T-helper 1 cell treated with Interleukin-12 subunit alpha and Interleukin-12 subunit beta and Interleukin-4 antibody, amounts not matched to agents 30 ng/mL and 1 ng/mL, for 36 hours (primary cell): Measurements from ENCODE around the gene PIPOX. TPM values are rescaled to one million over a fixed set of nuclear protein-coding genes. Genes with fewer than 3 reads are reported as not detected.

ENCODE experiments used
- intact Hi-C: fragments of 100-400 bp; cut with micrococcal nuclease; formaldehyde crosslinking; loops from one replicate; pipeline ENCODE4 v1.15.1; 2024
- total RNA-seq: library from RNA; stranded (reverse); gene quantifications from 2 replicates; pipeline ENCODE4 v1.2.3, GENCODE V29; 2022

Gene PIPOX, protein sequence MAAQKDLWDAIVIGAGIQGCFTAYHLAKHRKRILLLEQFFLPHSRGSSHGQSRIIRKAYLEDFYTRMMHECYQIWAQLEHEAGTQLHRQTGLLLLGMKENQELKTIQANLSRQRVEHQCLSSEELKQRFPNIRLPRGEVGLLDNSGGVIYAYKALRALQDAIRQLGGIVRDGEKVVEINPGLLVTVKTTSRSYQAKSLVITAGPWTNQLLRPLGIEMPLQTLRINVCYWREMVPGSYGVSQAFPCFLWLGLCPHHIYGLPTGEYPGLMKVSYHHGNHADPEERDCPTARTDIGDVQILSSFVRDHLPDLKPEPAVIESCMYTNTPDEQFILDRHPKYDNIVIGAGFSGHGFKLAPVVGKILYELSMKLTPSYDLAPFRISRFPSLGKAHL
- 2.0 and 2.2 TPM in 2 replicates for total RNA-seq

DNA sequence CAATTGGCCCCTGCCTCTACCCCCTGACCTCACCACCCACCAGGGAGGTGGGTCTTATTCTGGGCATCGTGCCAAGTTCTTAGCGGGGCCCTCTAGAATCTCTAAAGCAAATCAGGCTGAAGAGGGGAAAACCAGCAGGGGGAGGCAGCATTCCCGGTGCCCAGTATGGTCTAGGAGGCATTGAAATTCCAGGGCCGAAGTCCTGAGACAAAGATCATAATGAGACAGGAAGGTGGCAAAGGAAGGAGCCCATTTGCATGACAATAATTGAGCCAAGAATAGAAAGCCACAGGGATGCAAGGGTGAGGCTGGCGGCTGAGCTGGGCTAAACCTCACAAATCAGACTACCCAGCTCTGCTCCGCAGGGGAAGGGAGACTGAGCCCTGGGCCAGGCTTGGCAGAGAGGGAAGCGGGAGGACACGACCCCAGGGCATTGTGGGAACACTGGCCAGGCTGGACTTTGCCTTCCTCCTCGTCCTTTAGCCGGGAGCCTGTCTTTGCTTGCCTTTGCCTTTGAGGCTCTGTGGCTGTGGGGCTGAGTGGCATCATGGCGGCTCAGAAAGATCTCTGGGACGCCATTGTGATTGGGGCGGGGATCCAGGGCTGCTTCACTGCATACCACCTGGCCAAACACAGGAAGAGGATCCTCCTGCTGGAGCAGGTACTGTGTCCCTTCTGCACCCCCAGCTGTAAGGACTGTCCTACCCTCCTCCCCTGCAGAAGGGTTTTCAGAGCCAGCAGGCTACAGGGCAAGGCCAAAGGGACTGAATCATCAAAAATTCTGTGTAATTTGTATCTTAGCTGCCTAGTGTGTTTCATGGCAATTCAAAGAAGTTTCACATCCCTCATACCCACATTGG lies at the start of gene PIPOX:
PIPOX (plus strand) TSS at position 463 of the 860 bp plus-strand sequence; CDS start at position 548, 85 bp downstream.
- intact Hi-C loops = no loop called here

DNA sequence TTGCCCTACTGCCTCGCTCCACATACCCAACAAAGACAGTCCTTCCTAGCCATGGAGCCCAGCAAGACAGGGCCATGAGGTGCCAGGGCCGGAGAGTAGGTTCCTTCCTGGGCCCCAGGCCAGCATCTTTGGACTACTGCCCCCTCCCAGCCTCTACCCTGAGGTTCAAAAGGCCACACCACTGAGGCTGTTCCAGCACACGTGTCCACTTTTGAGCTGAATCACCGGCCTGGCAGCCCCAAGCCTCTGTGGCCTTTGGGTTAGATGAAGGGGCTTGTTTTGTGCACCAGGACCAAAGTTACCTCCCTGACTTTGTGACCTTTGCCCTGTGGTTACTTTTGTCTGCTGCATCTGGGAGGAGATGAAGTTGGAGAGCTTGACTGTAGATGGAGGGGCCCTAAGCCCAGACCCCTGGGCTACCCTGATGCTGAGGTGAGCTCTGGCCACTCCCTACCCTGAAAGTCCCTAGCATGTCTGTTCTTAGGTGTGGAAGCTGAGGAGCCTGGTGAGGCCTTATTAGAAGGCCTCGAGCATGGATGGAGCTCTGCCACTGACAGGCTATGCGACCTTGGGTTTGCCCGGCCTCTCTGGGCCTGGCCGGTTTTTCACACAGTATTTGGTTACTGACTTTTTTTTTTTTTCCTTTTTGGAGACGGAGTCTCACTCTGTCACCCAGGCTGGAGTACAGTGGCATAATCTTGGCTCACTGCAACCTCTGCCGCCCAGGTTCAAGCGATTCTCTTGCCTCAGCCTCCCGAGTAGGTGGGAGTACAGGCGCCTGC lies 49.1 kb upstream of the PIPOX start:
- intact Hi-C loops = no loop called here

DNA sequence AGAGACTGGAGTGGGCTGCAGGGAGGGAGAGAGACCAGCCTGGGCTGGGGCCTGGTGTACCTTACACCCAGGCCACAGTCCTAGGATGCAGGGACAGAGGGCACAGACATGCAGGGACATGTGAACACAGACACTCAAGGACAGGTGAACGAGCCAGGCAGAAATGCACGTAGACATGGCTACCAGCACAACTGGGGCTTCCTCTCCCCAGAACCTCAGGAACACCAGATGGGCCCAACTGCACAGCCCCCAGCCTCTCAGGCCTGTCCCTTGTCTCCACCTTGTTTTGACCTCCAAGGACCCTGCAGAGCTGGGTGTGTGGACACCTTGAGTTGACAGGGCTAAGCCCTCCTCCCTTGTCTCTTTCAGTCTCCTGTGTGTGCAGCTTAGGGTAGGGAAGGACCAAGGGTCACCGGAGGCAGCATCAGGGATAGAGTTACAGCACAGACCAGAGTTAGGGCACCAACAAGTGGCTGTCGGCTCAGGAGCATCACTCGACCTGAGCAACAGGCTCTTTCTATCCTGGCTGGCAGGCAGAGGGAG lies 46.3 kb upstream of the PIPOX start:
- intact Hi-C loops = no loop called here

DNA sequence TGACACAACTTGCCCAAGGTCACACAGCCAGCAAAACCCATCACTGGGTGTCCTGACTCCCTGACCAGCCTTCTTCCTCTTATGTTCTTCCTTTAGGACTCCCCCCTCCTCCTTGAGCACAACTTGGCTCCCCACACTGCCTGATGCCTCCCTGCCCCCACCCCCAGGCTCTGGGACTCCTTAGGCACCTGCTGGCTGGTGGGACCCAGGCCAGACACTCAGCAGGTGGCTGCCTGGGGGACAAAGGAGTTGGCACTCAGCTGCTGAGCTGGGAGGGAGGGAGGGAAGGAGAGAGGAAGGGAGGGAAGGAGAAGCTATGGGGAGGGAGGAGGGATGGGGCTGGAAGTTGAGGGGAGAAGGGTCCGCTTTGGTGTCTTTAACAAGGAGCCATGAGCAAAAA lies 45.1 kb upstream of the PIPOX start:
- intact Hi-C loops = no loop called here

DNA sequence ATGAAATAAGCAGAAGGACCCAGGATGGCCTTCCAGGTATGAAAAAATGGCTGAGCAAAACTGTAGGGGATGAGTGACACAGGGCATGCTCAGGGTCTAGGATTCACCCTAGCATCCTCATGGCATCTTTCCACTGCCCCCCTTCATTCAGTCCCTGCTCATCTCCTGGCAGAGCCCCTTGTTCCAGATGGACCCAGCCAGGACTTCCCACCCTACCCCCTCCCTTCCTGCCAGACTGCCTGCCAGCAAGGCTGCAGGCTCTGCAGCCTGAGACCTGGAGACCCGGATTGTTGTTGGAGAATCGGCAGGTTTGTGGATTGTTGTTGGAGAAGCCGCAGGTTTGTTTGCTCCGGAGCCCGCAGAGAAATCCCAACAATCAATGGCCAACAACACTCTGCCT lies 43.7 kb upstream of the PIPOX start:
- intact Hi-C loops = no loop called here

DNA sequence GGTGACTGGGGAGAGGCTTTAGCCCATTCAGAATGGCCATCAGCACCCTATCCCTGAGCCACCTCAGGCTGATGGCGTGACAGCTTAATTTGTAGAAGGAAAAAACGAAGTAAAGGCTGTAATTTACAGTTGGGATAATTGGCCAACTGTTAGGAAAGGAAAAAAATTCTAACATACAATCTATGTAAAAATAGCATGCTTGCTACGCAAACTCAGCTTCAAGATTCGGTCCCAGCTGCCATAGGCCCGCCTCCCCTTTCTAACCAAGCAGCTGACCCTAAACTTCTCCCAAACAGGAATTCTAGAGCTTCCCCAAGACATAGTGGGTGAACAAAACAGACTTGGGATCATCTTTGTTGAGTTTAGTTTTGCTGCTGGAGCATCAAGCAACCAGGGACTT lies 42.0 kb upstream of the PIPOX start:
- intact Hi-C loops = no loop called here

DNA sequence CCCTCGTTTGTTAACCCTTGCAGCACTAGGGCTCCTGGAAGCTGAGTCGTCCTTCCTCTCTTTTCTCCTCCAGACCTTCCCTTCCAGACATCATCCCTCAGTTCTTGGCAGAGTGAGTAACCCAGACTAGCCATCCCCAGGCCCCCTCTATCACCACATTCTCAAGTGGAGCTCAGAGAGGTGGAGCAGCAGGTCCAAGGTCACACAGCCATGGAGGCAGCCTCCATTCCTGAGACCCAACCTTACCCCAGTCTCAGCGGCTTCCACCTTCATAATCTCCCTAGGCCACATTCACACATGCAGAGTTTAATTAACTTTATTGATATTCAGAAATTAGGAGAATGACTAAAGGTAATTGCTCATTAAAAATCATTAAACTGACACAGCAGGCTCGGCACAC lies 40.1 kb upstream of the PIPOX start:
- intact Hi-C loops = no loop called here

DNA sequence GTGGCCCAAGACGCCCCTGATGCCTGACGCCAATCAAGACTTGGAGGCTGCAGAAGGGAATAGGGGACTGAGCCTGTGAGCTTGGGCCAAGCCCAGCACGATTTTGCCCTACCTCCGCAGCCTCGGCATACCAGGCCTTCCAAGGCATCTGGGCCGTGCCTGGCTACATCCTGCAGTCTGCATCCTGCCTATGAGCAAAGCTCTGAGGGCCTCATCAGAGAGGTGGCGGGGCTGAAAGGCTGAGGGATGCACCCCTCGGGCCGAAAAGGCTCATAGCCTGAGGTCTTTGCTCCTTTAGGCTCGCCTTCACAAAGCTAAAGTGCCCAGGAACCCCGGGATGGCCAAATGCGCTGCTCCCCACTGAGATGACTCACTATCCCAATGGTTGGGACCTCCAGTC lies 39.7 kb upstream of the PIPOX start:
- intact Hi-C loops = no loop called here

DNA sequence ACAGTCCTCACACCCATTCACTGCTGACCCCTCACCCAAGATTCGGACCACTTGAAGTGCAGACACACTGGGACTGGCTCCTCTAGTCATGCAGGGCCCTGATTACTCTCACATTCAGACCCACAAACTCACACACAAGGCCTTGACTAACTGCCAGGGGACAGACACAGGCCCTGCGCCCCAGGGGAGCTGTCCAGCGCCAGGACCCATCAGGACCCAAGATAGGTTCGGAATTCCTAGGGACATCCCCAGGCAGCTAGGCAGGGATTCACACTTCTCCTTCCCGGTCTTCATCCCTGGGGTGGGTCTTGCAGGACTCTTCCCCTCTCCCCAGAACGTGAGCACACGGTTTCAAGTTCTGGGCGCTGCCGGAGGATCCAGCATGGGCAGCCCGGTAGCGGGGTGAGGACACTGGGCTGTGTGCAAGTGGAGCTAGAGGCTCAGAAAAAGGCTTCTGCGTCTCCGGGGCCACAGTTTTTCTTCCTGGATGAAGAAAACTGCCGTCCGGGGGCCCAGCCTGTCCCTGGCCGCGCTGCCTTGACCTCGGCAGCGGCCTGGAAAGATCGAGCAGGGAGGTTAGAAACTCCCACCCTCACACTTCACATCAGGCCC lies 38.8 kb upstream of the PIPOX start:
- intact Hi-C loops = no loop called here

DNA sequence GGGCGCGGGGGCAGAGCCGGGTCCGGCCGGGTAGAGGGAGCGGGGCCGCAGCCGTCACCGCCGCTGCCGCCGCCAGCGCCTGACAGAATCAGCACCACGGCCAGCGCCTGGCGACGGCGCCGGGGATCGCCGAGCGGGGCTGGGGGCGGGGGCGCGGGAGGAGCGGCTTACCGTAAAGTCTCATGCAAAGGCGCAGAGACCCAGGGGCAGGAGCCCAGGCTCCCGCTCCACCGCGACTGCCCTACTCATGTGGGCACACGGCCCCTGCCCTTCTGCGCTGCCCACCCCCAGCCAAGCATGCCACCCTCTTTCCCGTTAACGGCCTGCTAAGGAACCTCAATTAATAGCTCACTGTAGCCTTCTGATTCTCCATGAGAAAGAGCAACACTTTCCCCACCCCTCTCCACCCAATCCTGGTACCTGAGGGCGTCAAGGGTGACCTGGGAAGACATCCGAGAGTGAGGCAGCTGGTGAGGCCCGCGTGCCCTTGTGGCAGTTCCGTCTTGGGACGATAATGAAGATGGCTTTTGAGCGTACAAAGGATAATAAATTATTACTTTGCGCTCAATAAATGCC lies 36.9 kb upstream of the PIPOX start, which contains the start of gene SEZ6:
SEZ6 (minus strand) TSS at position 98 of the 576 bp plus-strand sequence. CDS start 164 bp downstream, outside the sequence.
- intact Hi-C loops = no loop called here

DNA sequence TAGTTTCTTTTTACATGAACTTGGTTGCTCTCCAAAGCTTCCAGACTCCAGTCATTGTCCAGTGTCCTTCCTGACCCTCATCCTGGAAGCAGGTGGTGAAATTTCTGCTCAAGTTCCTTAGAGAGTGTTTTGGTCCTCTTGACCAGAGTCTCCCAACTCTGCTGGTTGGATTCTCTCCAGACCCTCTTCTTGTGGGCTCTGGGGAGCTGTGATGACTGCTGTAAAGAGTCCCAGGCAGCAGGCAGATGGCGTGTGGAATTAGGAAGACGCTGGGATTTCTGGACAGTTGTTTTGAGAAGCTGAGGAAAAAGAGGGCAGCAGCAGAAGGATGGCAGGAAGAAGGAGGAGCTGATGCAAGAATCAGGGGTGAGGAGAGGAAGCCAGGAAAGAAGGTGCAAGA lies 35.5 kb upstream of the PIPOX start:
- intact Hi-C loops = no loop called here

DNA sequence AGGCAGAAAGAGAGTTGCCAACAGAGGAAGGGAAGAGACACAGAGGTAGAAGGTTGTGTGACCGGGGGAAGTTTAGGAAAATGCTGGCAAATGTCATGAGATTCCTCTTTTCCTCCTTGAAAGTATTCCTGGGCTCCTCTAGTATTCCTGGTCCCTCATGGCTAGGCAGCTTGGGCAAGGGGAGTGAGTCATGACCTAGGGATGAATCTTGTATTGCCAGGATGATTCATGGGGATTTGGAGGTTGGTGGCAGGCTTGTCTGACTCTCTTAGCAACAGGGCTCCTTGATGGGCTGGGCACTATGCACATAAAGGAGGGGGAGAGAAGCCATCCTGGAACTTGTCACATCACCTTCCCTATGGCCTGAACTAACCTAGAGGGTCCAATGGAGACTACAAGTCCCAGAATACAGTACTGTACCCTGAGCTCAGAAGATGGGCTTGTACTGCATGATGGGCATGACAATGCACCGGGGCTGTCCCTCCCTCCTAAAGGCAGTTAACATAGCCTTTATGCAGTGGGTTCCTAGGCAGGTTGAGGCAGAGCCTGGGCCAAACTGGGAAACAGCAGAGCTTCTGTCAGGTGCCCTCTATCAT lies 35.0 kb upstream of the PIPOX start:
- intact Hi-C loops = no loop called here

DNA sequence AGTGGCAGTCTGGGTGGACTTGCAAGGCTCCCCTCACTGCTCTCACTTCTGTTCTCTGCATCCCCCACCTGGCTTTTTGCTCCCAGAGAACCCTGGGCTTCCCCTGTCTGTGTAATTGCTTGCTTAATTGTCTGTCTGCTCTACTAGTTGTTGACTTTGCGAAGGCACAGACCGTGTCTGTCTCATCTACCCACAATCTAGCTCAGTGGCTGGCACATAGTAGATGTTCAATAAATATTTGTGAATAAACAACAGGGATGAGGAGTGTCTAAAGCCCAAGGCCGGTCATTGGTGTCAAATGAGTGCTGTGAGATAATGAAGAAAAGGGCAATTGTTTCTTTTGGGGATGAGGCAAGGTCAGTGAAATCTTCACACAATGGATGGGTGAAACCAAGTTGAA lies 34.4 kb upstream of the PIPOX start:
- intact Hi-C loops = no loop called here

DNA sequence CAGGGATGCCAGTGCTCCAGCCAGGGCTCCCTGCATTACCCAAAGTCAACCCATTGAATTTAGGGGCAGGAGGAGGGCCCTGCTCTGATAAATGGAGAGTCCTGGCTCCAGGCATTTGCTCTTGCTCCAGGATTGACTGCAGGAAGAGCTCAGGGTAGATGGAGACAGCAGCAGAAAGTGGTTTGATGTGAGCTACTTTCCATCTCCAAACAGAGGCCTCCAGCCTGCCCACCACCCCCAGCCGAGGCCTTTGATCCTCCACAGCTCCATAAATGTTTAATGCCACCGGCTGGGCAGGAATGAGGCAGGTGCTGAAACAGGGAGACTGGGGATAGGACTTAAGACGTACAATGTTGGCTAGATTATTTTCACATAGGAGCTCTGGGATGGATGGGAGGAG lies 32.8 kb upstream of the PIPOX start:
- intact Hi-C loops = no loop called here

DNA sequence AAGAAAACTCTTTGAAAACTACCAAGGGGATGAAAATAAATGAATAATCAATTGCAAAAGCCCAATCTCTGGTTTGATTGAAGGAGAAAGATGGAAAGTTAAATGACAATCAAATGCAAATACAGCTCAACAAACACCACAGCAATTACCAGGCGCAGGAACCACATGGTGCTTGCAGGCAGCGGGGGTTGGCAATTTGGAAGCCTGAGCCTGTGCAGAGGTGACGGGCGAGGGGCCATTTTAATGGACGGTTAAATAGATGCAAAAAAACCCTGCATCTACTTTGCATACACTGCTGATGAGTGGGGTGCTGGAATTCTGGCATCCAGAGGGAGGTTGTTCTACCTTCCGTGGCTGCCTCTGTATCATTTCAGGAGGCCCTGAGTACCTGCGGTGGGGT lies 32.4 kb upstream of the PIPOX start:
- intact Hi-C loops = no loop called here

DNA sequence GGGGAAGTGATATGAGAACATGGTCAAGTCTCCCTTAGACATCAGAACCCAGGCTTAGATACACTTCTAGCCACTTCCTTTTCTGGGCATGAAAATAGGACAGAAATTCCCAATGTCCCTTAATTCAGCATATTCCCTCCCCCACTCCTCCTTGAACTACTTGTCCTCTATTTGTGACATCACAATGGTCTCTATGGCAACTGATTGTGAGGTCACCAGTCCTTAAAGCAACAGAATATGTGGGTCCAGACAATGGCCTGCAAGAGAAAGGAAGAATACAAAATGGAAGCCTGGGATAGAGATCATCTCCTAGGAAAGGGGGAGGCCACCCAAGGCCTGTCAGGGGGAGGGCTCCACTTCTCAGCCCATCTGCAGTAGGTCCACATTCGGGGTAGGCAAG lies 30.4 kb upstream of the PIPOX start:
- intact Hi-C loops = no loop called here

DNA sequence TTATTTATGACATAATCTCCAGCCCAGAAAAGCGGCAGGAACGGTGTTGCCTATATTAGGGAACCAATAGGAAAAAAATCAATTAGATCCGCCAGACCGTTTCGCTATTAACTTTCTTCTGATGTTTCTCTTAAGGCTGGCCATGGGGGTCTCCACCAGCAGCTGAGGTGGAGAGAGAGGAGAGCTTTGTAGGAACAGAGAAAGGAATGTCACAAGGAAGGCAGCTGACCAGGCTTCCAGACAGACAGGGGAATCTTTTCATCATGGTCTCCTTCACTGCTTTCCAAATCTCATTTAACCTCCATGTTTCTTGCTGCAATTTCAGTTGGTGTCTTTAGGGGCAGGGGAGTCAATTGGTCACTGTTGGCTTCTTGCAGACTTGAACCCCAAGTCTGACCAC lies 28.2 kb upstream of the PIPOX start:
- intact Hi-C loops = no loop called here

DNA sequence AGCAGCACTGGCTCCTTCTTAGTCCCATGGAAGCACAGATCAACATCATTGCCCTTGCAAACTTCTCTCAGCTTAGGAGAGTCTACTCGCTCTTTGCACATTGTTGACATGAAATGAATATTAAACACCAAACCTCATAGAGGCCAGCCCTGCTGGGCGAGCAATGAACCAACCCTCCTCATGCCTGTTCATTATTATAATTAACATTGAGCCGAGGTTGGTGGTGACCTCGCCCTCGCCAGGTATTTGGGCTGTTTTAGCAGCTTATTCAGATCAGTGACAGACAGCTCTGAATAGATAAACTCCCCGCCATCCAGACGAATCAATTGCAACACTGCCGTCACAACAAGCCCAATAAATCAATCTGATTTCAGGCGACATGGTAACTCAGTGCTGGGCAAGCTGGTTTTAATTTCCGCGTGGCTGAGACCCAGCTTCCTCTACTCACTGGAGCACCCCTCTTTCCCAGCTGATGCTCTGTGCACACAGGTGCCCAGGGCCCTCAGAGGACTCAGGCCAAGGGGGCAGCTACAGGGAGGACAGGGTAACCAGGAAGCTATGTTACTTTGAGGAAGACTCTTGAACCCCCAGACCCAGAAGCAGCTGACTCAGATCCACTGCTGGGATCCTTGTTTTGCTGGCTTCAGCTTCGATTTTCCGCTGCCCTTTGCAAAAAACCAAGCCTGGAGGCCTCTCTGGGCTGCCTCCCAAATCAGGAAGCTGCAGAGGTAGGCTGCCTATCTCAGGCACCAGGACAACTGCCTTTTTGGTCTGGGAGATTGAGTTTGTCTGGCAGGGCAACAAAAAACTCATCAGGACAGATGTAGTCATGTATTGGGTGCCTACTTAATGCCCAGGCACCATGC lies 26.4 kb upstream of the PIPOX start:
- intact Hi-C loops = no loop called here

DNA sequence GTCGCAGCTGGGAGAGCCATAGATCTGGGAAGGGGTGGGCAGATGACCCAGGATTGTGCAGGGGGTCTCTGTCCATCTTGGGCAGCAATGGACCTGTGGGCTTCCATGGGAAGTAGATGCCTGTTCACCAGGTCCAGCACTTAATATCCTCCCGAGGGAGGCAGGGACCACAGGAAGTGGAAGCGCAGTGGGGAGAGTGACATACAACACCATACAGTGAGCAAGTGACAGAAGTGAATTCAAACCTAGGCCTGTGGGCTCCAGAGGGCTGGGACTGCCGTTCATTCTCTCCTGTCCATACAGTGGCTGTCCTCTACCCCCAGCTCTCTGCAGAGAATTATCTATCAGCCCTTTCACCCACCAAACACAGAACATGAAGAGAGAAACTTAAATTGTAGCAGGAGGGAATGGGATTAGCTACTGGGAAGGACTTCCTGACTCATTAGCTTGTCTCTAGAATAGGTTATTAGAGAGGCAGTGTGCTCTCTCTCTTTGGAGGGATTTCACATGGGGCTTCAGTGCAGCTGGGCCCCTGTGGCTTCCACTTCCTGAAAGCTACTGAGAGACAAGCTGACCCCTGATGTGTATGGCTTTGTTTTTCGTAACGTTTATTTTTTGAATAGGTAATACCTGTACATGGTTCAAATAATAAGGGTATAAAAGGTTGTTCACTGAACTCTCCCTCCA lies 24.0 kb upstream of the PIPOX start:
- intact Hi-C loops = no loop called here
